ENCODE data around the gene CIAO1. TPM values are rescaled to one million over a fixed set of nuclear protein-coding genes. Genes with fewer than 3 reads are reported as not detected.

The CIAO1 gene
- total RNA-seq, 1 experiment from 2014 or later: 82.8 TPM

GRCh38 chr2:96251721-96252292 is 14.2 kb upstream of the CIAO1 start:
- no peak overlapping the region for H3K4me3 Mint-ChIP-seq
- peak; percentile 60; the same call in 1 of the 2 replicates for ATAC-seq
- POLR2A ChIA-PET: no interaction called here
- peaks cover 26% of the 10 kb centered on the region for H3K36me3 Mint-ChIP-seq
- TF ChIP-seq ZNF423 (CRISPR knock-in tag; IDR thresholded peaks at IDR 0.05): no peak
- TF ChIP-seq, protein P1, sequence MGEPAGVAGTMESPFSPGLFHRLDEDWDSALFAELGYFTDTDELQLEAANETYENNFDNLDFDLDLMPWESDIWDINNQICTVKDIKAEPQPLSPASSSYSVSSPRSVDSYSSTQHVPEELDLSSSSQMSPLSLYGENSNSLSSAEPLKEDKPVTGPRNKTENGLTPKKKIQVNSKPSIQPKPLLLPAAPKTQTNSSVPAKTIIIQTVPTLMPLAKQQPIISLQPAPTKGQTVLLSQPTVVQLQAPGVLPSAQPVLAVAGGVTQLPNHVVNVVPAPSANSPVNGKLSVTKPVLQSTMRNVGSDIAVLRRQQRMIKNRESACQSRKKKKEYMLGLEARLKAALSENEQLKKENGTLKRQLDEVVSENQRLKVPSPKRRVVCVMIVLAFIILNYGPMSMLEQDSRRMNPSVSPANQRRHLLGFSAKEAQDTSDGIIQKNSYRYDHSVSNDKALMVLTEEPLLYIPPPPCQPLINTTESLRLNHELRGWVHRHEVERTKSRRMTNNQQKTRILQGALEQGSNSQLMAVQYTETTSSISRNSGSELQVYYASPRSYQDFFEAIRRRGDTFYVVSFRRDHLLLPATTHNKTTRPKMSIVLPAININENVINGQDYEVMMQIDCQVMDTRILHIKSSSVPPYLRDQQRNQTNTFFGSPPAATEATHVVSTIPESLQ (CRISPR knock-in tag; IDR thresholded peaks at IDR 0.05): no peak
- TF ChIP-seq GABPB1 (CRISPR knock-in tag; IDR thresholded peaks at IDR 0.05): no peak
- TF ChIP-seq, protein P2, sequence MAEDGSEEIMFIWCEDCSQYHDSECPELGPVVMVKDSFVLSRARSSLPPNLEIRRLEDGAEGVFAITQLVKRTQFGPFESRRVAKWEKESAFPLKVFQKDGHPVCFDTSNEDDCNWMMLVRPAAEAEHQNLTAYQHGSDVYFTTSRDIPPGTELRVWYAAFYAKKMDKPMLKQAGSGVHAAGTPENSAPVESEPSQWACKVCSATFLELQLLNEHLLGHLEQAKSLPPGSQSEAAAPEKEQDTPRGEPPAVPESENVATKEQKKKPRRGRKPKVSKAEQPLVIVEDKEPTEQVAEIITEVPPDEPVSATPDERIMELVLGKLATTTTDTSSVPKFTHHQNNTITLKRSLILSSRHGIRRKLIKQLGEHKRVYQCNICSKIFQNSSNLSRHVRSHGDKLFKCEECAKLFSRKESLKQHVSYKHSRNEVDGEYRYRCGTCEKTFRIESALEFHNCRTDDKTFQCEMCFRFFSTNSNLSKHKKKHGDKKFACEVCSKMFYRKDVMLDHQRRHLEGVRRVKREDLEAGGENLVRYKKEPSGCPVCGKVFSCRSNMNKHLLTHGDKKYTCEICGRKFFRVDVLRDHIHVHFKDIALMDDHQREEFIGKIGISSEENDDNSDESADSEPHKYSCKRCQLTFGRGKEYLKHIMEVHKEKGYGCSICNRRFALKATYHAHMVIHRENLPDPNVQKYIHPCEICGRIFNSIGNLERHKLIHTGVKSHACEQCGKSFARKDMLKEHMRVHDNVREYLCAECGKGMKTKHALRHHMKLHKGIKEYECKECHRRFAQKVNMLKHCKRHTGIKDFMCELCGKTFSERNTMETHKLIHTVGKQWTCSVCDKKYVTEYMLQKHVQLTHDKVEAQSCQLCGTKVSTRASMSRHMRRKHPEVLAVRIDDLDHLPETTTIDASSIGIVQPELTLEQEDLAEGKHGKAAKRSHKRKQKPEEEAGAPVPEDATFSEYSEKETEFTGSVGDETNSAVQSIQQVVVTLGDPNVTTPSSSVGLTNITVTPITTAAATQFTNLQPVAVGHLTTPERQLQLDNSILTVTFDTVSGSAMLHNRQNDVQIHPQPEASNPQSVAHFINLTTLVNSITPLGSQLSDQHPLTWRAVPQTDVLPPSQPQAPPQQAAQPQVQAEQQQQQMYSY (CRISPR knock-in tag; IDR thresholded peaks at IDR 0.05): peak; percentile 98
- TF ChIP-seq, protein P3, sequence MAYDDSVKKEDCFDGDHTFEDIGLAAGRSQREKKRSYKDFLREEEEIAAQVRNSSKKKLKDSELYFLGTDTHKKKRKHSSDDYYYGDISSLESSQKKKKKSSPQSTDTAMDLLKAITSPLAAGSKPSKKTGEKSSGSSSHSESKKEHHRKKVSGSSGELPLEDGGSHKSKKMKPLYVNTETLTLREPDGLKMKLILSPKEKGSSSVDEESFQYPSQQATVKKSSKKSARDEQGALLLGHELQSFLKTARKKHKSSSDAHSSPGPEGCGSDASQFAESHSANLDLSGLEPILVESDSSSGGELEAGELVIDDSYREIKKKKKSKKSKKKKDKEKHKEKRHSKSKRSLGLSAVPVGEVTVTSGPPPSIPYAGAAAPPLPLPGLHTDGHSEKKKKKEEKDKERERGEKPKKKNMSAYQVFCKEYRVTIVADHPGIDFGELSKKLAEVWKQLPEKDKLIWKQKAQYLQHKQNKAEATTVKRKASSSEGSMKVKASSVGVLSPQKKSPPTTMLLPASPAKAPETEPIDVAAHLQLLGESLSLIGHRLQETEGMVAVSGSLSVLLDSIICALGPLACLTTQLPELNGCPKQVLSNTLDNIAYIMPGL (CRISPR knock-in tag; IDR thresholded peaks at IDR 0.05): no peak
- no peak for TF ChIP-seq SP1 (CRISPR knock-in tag; conservative IDR thresholded peaks at IDR 0.05)
- H3K27ac Mint-ChIP-seq: no peak overlapping the region
- no peaks in the 10 kb centered on the region for H3K27me3 Mint-ChIP-seq (ENCODE audit: low read depth)
- DNase-seq (ENCODE audit: low spot score): peak; percentile 29
- H3K9me3 Mint-ChIP-seq: no peaks in the 10 kb centered on the region
- CTCF ChIA-PET: no interaction called here
- H3K4me1 Mint-ChIP-seq: no peaks in the 10 kb centered on the region; the same call in 1 of the 2 replicates

GRCh38 chr2:96252526-96252925 is 13.5 kb upstream of the CIAO1 start:
- Mint-ChIP-seq H3K36me3 (peaks cover 26% of the 10 kb centered on the region), H3K9me3 (no peaks in the 10 kb centered on the region), H3K4me3 (no peak overlapping the region), H3K27ac (no peak overlapping the region), H3K27me3 (ENCODE audit: low read depth) (no peaks in the 10 kb centered on the region), H3K4me1 (no peaks in the 10 kb centered on the region; the same call in 1 of the 2 replicates)
- no peak for DNase-seq (ENCODE audit: low spot score)
- ChIA-PET POLR2A (no interaction called here), CTCF (no interaction called here)
- no peak for ATAC-seq
- TF ChIP-seq, protein P4, sequence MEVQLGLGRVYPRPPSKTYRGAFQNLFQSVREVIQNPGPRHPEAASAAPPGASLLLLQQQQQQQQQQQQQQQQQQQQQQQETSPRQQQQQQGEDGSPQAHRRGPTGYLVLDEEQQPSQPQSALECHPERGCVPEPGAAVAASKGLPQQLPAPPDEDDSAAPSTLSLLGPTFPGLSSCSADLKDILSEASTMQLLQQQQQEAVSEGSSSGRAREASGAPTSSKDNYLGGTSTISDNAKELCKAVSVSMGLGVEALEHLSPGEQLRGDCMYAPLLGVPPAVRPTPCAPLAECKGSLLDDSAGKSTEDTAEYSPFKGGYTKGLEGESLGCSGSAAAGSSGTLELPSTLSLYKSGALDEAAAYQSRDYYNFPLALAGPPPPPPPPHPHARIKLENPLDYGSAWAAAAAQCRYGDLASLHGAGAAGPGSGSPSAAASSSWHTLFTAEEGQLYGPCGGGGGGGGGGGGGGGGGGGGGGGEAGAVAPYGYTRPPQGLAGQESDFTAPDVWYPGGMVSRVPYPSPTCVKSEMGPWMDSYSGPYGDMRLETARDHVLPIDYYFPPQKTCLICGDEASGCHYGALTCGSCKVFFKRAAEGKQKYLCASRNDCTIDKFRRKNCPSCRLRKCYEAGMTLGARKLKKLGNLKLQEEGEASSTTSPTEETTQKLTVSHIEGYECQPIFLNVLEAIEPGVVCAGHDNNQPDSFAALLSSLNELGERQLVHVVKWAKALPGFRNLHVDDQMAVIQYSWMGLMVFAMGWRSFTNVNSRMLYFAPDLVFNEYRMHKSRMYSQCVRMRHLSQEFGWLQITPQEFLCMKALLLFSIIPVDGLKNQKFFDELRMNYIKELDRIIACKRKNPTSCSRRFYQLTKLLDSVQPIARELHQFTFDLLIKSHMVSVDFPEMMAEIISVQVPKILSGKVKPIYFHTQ (CRISPR knock-in tag; IDR thresholded peaks at IDR 0.05): no peak
- no peak for TF ChIP-seq OVOL2 (CRISPR knock-in tag; IDR thresholded peaks at IDR 0.05; ENCODE audit: borderline replicate concordance)
- no peak for TF ChIP-seq ELF4 (CRISPR knock-in tag; IDR thresholded peaks at IDR 0.05; ENCODE audit: low read depth)
- no peak for TF ChIP-seq ZNF512 (CRISPR knock-in tag; IDR thresholded peaks at IDR 0.05; ENCODE audit: borderline replicate concordance)
- no peak for TF ChIP-seq NFATC4 (CRISPR knock-in tag; IDR thresholded peaks at IDR 0.05)
- TF ChIP-seq ZNF317 (CRISPR knock-in tag; IDR thresholded peaks at IDR 0.05; ENCODE audit: borderline replicate concordance, low read depth): no peak
- no peak for TF ChIP-seq JUN (CRISPR knock-in tag; IDR thresholded peaks at IDR 0.05)
- no peak for TF ChIP-seq GTF2I (CRISPR knock-in tag; conservative IDR thresholded peaks at IDR 0.05)
- no peak for TF ChIP-seq ZNF425 (CRISPR knock-in tag; conservative IDR thresholded peaks at IDR 0.05)
- no peak for TF ChIP-seq CBFB (CRISPR knock-in tag; IDR thresholded peaks at IDR 0.05; ENCODE audit: low read depth)
- no peak for TF ChIP-seq ZNF138 (CRISPR knock-in tag; conservative IDR thresholded peaks at IDR 0.05)
- TF ChIP-seq ZBTB43 (CRISPR knock-in tag; IDR thresholded peaks at IDR 0.05): no peak

Measured in WTC11 (cell line).